GM23248 (cell line): Measurements from ENCODE around the gene LGR6.

ENCODE experiments used
- EZH2 ChIP-seq: fragments of 200-600 bp; sonication (generic); IDR thresholded peaks from 2 replicates; pipeline ENCODE4 v1.6.1; 2018; ENCODE audit warnings: antibody characterized with exemption, mild to moderate bottlenecking; ENCODE audit not compliant: insufficient read depth, poor library complexity, severe bottlenecking
- EZH2phosphoT487 ChIP-seq: fragments of 200-600 bp; sonication (generic); IDR thresholded peaks from 2 replicates; pipeline ENCODE4 v1.6.1; 2018; ENCODE audit warnings: antibody characterized with exemption, moderate library complexity, mild to moderate bottlenecking, low read depth; ENCODE audit not compliant: insufficient read depth

GRCh38 chr1:202263628-202264027 lies 70.0 kb downstream of the LGR6 start:
- no peak for TF ChIP-seq EZH2
- no peak for TF ChIP-seq EZH2phosphoT487
